NCI-H345 (cell line): ENCODE data around the gene C19orf38.

Source experiments
- DNase-seq: peaks from one replicate; lab custom pipeline; 2025; lab: John Stamatoyannopoulos, UW

The C19orf38 gene, protein sequence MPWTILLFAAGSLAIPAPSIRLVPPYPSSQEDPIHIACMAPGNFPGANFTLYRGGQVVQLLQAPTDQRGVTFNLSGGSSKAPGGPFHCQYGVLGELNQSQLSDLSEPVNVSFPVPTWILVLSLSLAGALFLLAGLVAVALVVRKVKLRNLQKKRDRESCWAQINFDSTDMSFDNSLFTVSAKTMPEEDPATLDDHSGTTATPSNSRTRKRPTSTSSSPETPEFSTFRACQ

DNA sequence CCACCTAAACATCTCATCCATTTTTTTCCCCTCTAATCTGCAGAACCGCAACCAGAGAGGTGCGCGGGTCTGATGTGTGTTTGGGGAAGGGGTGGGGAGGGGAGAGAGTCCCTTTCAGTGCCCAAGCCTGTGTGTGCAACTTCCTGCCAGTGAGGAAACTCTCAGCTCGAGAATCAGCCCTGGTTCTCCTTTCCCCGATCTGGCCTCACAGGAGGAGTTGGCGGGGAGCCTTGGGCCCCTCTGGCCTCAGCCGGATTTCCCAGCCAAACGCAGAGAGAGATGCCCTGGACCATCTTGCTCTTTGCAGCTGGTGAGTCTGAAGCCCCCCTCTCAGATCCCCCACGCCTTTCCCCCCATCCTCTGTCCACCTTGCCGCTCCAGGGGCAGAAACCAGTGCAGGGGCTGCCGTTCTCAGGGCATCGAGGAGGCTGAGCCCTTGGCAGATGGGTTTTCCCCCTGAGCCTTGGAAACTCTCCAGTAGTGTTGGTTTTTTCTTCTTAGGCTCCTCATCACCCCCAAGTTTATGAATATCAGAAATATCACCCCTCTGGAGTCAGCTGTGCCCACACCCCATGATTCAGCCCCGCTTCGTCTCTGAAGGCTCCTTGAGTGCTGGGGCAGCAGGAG lies at the start of gene C19orf38:
Gene C19orf38, plus strand, starts transcription at position 186 of the 627 bp plus-strand sequence. Its CDS starts 94 bp downstream, at position 280.
- no peak for DNase-seq

DNA sequence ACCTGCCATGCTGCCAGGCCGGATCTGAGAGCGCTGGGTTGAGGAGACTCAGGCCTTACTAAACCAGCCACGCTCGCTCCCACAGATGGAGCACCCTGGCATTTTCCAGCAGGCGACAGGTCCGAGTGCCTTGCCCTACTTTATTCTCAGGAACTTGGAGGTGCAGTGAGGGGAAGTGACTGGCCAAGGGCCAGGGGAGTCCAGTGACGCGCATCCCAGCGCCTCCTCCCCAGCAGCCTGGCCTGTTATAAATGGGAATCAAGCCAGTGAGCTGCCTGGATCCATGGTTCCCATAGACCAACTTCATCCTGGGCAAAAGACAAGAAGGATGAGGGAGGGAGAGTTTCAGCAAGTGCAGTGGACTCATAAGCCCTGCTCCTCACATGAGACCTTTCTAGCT lies 47.7 kb upstream of the C19orf38 start:
- DNase-seq, result no peak

DNA sequence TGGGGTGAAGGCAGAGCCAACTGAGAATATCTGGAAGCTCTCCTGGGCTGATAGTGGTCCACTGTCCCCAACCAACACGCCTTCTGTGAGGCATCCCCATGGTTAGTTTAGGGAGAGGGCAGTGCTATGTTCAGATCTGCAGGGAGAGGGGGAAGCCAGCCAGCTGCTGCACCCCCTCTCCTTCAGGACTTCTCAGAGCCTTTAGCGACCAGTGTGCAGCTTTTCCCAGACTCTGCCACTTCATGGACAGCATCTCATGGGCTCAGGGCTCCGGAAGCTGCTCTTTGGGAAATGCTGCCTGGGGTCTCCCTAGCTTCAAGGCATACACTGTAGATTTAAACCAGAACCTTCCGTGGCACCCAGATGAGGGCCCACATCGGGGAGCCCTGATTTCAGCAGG lies 45.7 kb upstream of the C19orf38 start:
- no peak for DNase-seq

GRCh38 chr19:10803252-10803651 lies 45.0 kb upstream of the C19orf38 start:
- DNase-seq, result no peak

DNA sequence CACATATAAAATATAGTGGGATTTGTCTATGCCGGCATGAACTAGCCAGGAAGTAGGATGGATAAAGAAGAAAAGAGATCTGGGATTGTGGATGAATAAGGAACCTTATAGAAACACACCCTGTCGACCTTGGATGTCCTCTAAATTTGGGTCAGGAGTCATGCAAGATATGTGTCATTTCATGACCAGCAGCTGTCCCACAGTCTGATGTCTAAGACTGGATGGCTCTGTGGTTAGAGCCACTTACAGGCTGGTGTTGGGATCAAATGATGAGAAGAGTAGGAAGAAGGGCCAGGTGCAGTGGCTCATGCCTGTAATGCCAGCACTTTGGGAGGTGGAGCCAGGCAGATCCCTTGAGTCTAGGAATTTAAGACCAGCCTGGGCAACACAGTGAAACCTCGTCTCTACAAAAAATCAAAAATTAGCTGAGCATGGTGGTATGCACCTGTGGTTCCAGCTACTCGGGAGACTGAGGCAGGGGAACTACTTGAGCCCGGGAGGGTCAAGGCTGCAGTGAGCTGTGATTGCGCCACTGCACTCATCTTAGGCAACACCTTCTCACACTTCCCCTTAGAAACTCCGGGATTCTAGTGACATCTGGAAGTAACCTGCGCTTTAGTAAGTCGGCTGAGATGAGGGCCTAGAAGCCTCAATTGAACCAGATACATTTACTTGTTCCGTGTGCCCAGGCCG lies 43.0 kb upstream of the C19orf38 start:
- no peak for DNase-seq

GRCh38 chr19:10805758-10806247 lies 42.4 kb upstream of the C19orf38 start:
- DNase-seq, result no peak

- DNase-seq, result no peak
Measured at GRCh38 chr19:10808937-10809649, 39.1 kb upstream of the C19orf38 start.

GRCh38 chr19:10809651-10810285 lies 38.4 kb upstream of the C19orf38 start:
- no peak for DNase-seq

GRCh38 chr19:10811391-10812111 lies 36.7 kb upstream of the C19orf38 start:
- no peak for DNase-seq

GRCh38 chr19:10812196-10812595 lies 36.0 kb upstream of the C19orf38 start:
- no peak for DNase-seq

GRCh38 chr19:10812902-10813404 lies 35.3 kb upstream of the C19orf38 start:
- DNase-seq, result no peak

- DNase-seq, result no peak
Measured at GRCh38 chr19:10815007-10815536, 33.1 kb upstream of the C19orf38 start.

- DNase-seq, result no peak
Measured at GRCh38 chr19:10815969-10816644, 32.1 kb upstream of the C19orf38 start.

DNA sequence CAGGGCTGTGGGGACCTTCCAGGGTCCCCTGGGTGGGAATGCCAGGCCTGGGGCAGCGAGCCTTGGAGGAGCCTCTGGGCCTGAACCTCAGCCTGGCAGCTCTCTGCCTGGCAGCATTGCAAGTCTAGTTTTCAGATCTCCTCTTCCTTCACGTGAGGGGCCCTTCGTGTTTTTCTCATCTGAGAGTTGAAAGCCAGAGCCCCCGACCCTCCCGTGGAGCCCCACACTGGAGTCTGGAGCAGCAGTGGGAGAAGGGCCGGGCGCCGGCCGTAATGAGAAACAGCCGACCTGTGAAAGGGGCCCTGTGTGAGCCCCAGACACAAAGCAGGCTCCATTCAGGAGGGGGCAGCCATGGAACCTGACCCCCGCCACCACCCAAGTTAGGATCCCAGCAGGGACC lies 31.5 kb upstream of the C19orf38 start:
- DNase-seq, result no peak

GRCh38 chr19:10817291-10818038 lies 30.8 kb upstream of the C19orf38 start:
- no peak for DNase-seq

- no peak for DNase-seq
Measured at GRCh38 chr19:10818301-10819123, 29.7 kb upstream of the C19orf38 start.

DNA sequence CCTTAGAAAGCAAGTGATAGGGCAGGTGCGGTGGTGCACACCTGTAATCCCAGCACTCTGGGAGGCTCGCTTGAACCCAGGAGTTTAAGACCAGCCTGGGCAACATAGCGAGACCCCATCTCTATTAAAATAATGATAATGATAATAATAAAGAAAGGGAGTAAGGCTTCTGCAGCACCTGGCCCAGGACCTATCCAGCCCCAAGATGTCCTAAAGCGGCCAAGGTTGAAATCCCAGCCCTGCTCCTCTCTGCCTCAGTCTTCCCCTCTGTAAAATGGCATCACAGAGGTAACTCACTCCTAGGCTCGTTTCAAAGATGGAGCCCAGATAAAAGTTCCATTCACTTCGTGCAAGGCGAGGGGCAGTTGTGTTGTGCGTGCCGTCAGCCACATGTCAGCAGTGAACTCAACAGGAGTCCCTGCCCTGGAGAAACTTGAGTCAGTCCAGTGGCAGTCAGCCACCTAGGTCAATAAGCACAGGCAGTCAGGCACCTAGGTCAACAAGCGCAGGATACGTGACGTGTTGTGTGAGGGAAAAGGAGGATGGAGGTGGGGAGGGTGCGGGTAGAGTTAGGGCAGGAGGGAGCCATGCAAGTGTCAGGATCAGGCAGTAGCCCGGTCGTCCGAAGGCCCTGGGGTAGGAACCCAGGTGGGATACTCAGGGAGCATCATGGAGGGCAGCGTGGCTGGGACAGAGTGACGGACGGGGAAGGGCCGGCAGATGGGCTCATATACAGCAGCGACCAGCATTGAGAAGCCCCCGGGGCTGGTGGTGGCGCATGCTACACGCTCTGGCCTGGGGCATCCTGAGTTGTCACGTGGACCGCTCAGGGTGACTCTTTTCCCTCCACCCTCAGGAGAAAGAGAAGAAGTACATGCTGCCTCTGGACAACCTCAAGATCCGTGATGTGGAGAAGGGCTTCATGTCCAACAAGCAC lies 28.8 kb upstream of the C19orf38 start:
- DNase-seq, result no peak
